Stomach smooth muscle (tissue), 2 donors: ENCODE measurements around the gene IQGAP1.
A peak's percentile ranks its signal among the peaks of the same experiment; 100 is the strongest.

Experiments used
- H3K27ac ChIP-seq: one replicate; pipeline ENCODE4 v1.7.0; 2013; ENCODE audit warnings: mild to moderate bottlenecking, low read length, inconsistent platforms
- H3K27me3 ChIP-seq, 2 donors: one replicate each; pipeline ENCODE4 v1.7.0; 2013; ENCODE audit warnings: low read length in 2 of 2; ENCODE audit not compliant: insufficient read depth in 2 of 2, control insufficient read depth in 1 of 2
- H3K36me3 ChIP-seq, 2 donors: one replicate each; pipeline ENCODE4 v1.7.0; 2013; ENCODE audit warnings: low read length in 2 of 2; ENCODE audit not compliant: control insufficient read depth in 2 of 2, insufficient read depth in 2 of 2
- H3K4me1 ChIP-seq: one replicate; pipeline ENCODE4 v1.7.0; 2013; ENCODE audit warnings: low read length; ENCODE audit not compliant: control insufficient read depth, insufficient read depth
- H3K4me3 ChIP-seq, 2 donors: one replicate each; pipeline ENCODE4 v1.7.0; 2013; ENCODE audit warnings: low read length in 2 of 2
- H3K9ac ChIP-seq, 2 donors: one replicate each; pipeline ENCODE4 v1.7.0; 2013; ENCODE audit warnings: low read length in 2 of 2, mild to moderate bottlenecking in 1 of 2
- H3K9me3 ChIP-seq, 2 donors: one replicate each; pipeline ENCODE4 v1.7.0; 2013; ENCODE audit warnings: low read length in 2 of 2; ENCODE audit not compliant: control insufficient read depth in 2 of 2
- donor health status: healthy.
- donor health status: Pancreatic carcinoma.

Gene IQGAP1

GRCh38 chr15:90422043-90422442 is 34.0 kb downstream of the IQGAP1 start:
- Histone ChIP-seq H3K4me3 (no peak overlapping the region), H3K4me1 (peaks cover 27% of the 10 kb centered on the region), H3K9me3 (no peaks in the 10 kb centered on the region), H3K27ac (no peak overlapping the region), H3K27me3 (no peaks in the 10 kb centered on the region), H3K9ac (no peak overlapping the region), H3K36me3 (peaks cover 0 to 2% of the 10 kb centered on the region in 2 donors)

GRCh38 chr15:90422936-90423335 is 34.9 kb downstream of the IQGAP1 start:
- Histone ChIP-seq H3K9me3 (no peaks in the 10 kb centered on the region), H3K27ac (no peak overlapping the region), H3K9ac (no peak overlapping the region), H3K27me3 (no peaks in the 10 kb centered on the region), H3K36me3 (peaks cover 0 to 5% of the 10 kb centered on the region in 2 donors), H3K4me3 (no peak overlapping the region), H3K4me1 (peaks cover 27% of the 10 kb centered on the region)

DNA sequence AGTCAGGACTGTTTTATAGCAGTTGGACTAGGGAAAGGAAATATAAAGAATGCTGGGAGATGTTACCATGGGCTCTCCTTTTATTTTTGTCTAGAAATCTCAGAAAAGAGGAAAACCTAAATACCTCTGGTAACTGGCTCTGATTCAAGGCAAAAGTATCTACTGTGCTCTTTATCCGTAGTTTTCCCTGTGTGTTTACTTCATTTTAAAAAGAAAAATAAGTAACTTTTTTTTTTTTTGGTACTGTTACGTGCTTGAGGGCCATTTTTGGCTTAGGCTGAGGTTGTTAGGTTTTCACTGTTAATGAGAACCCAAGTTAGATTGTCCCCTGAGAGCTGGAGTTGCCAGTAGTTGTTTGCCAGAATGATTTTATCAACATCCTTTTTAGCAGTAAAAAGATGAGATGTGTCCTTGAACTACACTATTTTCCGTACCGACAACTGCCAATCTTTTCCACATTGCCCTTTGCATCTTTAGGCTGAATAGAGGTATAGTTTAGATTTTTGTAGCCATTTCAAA is 35.8 kb downstream of the IQGAP1 start:
- H3K27ac ChIP-seq = no peak overlapping the region
- H3K4me1 ChIP-seq = peaks cover 20% of the 10 kb centered on the region
- no peaks in the 10 kb centered on the region for H3K27me3 ChIP-seq
- H3K4me3 ChIP-seq = no peak overlapping the region
- no peak overlapping the region for H3K9ac ChIP-seq
- H3K36me3 ChIP-seq = peaks cover 0 to 5% of the 10 kb centered on the region in 2 donors
- no peaks in the 10 kb centered on the region for H3K9me3 ChIP-seq

DNA sequence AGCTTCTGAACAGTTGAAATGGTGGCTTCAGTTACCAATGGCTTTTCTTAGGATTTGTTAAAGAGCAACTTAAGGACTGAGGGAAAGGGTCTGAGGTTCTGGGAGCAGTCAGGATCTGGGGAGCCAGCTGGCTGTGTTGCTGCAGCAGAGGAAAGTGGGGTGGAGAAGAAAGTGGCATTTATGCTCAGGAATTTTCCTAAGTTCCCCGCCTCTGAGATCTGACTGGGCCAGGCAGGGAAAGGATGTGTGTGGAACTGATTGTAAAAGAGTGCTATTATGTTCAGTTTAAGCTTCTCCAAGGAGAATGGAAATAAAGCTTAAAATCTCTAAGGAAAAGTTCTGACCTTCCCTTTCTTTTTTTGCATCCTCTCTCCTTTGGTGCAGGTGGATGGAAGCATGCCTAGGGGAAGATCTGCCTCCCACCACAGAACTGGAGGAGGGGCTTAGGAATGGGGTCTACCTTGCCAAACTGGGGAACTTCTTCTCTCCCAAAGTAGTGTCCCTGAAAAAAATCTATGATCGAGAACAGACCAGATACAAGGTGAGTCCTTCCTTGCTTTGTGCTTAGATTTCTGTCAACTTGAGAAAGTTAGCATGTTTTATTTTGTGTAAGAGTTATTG is 37.8 kb downstream of the IQGAP1 start:
- Histone ChIP-seq H3K4me3 (no peak overlapping the region), H3K36me3 (peaks cover 6 to 8% of the 10 kb centered on the region in 2 donors), H3K9me3 (no peaks in the 10 kb centered on the region), H3K4me1 (peaks cover 10% of the 10 kb centered on the region), H3K9ac (peak overlapping the region in 1 of 2 donors; percentile 15), H3K27ac (no peak overlapping the region), H3K27me3 (no peaks in the 10 kb centered on the region)

- H3K9ac ChIP-seq = no peak overlapping the region
- peaks cover 7% of the 10 kb centered on the region for H3K4me1 ChIP-seq
- no peak overlapping the region for H3K4me3 ChIP-seq
- no peaks in the 10 kb centered on the region for H3K27me3 ChIP-seq
- H3K27ac ChIP-seq = no peak overlapping the region
- H3K36me3 ChIP-seq = peaks cover 6 to 8% of the 10 kb centered on the region in 2 donors
- no peaks in the 10 kb centered on the region for H3K9me3 ChIP-seq
Observed at GRCh38 chr15:90427185-90427584, 39.1 kb downstream of the IQGAP1 start.

DNA sequence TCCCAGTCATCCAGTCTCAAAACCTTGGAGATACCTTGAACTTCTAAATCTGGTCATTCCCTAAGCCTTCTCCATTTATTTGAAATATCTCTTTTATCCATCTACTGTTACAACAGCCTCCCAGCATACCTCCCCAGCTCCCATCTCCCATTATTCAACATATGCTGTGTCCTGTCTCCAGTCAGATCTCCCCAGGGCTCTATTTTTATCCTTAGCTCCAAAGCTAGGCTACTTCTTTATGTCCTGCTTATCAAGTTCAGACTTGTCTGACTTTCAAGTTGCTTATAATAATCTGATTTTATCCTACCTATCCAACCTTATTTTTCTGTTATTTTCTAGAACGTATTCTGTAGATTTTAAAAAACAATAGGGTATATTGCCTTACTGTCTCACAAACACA is 44.2 kb downstream of the IQGAP1 start:
- H3K36me3 ChIP-seq = peaks cover 6 to 14% of the 10 kb centered on the region in 2 donors
- H3K4me1 ChIP-seq = no peaks in the 10 kb centered on the region
- no peaks in the 10 kb centered on the region for H3K9me3 ChIP-seq
- H3K27ac ChIP-seq = no peak overlapping the region
- H3K27me3 ChIP-seq = no peaks in the 10 kb centered on the region
- no peak overlapping the region for H3K4me3 ChIP-seq
- no peak overlapping the region for H3K9ac ChIP-seq

- peaks cover 0 to 19% of the 10 kb centered on the region in 2 donors for H3K36me3 ChIP-seq
- no peaks in the 10 kb centered on the region for H3K27me3 ChIP-seq
- H3K4me3 ChIP-seq = no peak overlapping the region
- H3K27ac ChIP-seq = no peak overlapping the region
- no peak overlapping the region for H3K9ac ChIP-seq
- H3K9me3 ChIP-seq = no peaks in the 10 kb centered on the region
- H3K4me1 ChIP-seq = no peaks in the 10 kb centered on the region
Observed at GRCh38 chr15:90435652-90436337, 47.8 kb downstream of the IQGAP1 start.

- H3K9me3 ChIP-seq = no peaks in the 10 kb centered on the region
- peaks cover 7 to 25% of the 10 kb centered on the region in 2 donors for H3K36me3 ChIP-seq
- no peak overlapping the region for H3K27ac ChIP-seq
- H3K4me1 ChIP-seq = no peaks in the 10 kb centered on the region
- H3K27me3 ChIP-seq = no peaks in the 10 kb centered on the region
- no peak overlapping the region for H3K9ac ChIP-seq
- no peak overlapping the region for H3K4me3 ChIP-seq
Observed at GRCh38 chr15:90436952-90437351, 48.9 kb downstream of the IQGAP1 start.

DNA sequence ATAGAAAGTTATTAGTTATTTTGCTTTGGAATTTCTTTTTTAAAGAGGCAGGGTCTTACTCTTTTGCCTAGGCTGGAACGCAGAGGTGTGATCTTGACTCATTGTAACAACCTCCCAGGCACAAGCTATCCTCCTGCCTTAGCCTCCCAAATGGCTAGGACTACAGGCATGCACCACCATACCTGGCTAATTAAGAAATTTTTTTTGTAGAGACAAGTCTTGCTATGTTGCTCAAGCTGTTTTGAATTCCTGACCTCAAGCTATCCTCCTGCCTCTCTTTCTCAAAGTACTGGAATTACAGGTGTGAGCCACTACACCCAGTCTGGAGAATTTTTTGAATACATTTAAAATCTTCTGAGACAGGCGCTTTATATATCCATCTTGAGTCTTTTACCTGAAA is 49.5 kb downstream of the IQGAP1 start:
- Histone ChIP-seq H3K4me3 (no peak overlapping the region), H3K9ac (no peak overlapping the region), H3K27me3 (no peaks in the 10 kb centered on the region), H3K27ac (no peak overlapping the region), H3K36me3 (peaks cover 12 to 30% of the 10 kb centered on the region in 2 donors), H3K9me3 (no peaks in the 10 kb centered on the region), H3K4me1 (no peaks in the 10 kb centered on the region)

DNA sequence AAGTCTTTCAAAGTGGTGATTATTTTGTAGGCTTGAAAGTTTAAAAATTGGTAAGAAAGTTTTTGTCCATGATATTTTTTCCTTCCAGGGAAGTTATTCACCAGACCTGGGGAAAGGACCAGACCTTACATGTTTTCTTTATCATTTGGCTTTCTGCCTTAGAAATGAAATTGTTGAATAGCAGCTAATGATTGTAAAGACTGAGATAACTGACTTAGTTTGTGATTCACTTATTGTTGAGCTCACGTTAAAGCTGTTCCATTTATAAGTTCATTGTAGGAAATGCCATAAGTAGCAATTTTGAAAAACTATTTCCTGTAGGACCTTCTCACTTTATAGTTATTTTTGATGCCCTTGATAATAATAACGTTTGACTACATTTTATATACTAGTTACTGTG is 51.9 kb downstream of the IQGAP1 start:
- Histone ChIP-seq H3K4me1 (no peaks in the 10 kb centered on the region), H3K9me3 (no peaks in the 10 kb centered on the region), H3K4me3 (no peak overlapping the region), H3K27ac (no peak overlapping the region), H3K9ac (no peak overlapping the region), H3K36me3 (peaks cover 19 to 35% of the 10 kb centered on the region in 2 donors), H3K27me3 (no peaks in the 10 kb centered on the region)

GRCh38 chr15:90441027-90441426 is 53.0 kb downstream of the IQGAP1 start:
- no peaks in the 10 kb centered on the region for H3K4me1 ChIP-seq
- H3K27ac ChIP-seq = no peak overlapping the region
- H3K9me3 ChIP-seq = no peaks in the 10 kb centered on the region
- H3K9ac ChIP-seq = no peak overlapping the region
- no peaks in the 10 kb centered on the region for H3K27me3 ChIP-seq
- peaks cover 19 to 30% of the 10 kb centered on the region in 2 donors for H3K36me3 ChIP-seq
- H3K4me3 ChIP-seq = no peak overlapping the region
